Ecto neural progenitor cell (in vitro differentiated cells): ENCODE results near the gene EFNA3.

Experiments used
- DNase-seq: peaks from one replicate; pipeline ENCODE4 v3.0.0-alpha.2; 2018; ENCODE audit warnings: low spot score

The EFNA3 gene

GRCh38 chr1:155133799-155134281 is 55.2 kb downstream of the EFNA3 start:
- no peak for DNase-seq

DNA sequence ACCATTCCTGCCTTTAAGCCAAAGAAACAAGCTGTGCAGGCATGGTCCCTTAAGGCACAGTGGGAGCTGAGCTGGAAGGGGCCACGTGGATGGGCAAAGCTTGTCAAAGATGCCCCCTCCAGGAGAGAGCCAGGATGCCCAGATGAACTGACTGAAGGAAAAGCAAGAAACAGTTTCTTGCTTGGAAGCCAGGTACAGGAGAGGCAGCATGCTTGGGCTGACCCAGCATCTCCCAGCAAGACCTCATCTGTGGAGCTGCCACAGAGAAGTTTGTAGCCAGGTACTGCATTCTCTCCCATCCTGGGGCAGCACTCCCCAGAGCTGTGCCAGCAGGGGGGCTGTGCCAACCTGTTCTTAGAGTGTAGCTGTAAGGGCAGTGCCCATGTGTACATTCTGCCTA is 55.7 kb downstream of the EFNA3 start:
- no peak for DNase-seq

DNA sequence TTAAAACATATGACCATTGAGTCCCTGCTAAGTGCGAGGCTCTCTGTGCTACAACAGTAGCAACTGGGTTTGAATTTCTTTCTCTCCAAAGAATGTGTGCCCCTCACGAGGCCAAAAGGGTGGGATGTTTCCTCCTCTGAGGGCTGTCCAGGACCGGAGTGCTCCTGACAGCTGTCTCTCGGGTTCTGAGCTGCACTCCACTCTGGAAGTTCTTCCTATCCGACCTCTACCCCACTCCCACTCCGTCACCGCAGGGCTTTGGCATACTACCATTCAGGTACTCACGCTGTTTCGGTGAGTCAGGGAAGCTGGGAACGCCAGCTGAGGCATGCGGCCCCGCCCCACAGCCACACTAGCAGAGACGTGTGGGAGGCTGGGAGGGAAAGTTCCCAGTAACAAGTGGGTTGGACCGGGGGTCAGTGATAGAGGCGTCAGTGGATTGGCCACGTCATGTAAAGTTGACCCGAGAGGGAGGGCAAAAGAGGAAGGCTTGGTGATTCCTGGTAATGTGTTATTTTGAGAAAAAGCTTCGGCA is 56.3 kb downstream of the EFNA3 start:
- DNase-seq, result peak; percentile 71

DNA sequence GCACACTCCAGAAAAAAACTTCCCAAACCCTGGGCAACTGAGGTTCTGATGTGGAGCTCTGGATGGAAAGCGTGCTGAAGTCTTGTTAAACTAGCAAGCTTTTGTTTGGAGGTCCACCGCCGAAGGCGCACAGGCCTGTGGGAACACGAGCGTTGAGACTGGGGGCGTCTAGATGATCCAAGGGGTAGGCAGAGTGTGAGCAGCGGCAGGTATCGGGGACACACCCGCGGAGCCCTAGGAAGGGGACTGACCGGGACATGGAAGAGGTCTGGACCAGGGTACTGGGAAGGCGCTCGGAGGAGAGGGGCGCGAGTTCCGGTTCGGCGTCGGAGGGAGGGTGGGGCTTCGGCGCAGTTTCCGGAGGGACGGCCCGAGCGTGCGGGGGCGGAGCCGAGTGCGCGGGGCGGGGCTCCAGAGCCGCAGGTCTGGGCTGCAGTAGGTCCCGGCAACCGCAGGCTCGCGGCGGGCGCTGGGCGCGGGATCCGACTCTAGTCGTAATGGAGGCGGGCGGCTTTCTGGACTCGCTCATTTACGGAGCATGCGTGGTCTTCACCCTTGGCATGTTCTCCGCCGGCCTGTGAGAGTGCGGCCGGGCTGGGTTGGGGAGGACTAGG is 56.9 kb downstream of the EFNA3 start, which contains the start of gene SLC50A1:
SLC50A1 (plus strand) TSS at position 438 of the 614 bp plus-strand sequence; CDS start at position 498, 60 bp downstream.
- DNase-seq, result peak; percentile 97

DNA sequence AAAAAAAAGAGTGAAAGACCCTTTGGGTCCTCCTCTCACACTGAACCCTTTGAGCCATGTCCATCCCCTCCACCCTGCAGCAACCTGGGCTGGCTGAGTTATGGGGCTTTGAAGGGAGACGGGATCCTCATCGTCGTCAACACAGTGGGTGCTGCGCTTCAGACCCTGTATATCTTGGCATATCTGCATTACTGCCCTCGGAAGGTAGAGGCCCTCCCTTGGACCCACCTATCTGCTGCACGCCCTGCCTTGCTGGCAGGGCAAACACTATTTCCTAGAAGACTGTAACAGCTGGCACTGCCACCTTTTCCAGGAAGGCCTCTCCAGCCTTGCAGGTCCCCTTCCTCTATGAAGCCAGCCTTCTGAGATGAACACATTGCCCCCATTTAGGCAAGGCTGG is 58.1 kb downstream of the EFNA3 start:
- DNase-seq, result no peak
